Neuronal stem cell (in vitro differentiated cells): ENCODE data around the gene PFDN1.

Source experiments
- DNase-seq: peaks from one replicate; pipeline ENCODE4 v3.0.0-alpha.2; 2013; ENCODE audit warnings: low spot score
- H2AFZ ChIP-seq: one replicate; pipeline ENCODE4 v1.6.1; 2013; ENCODE audit warnings: mild to moderate bottlenecking, low read length, inconsistent platforms
- H2AK5ac ChIP-seq: 2 replicates; pipeline ENCODE4 v1.6.1; 2013; ENCODE audit warnings: low read depth, mild to moderate bottlenecking, inconsistent platforms, low read length, moderate library complexity, mixed read lengths
- H2BK120ac ChIP-seq: 2 replicates; pipeline ENCODE4 v1.6.1; 2013; ENCODE audit warnings: low read depth, mild to moderate bottlenecking, inconsistent platforms, low read length, moderate library complexity, mixed read lengths
- H2BK12ac ChIP-seq: one replicate; pipeline ENCODE4 v1.6.1; 2013; ENCODE audit warnings: low read length, inconsistent platforms
- H2BK15ac ChIP-seq: 2 replicates; pipeline ENCODE4 v1.6.1; 2013; ENCODE audit warnings: mild to moderate bottlenecking, low read length, inconsistent platforms, mixed read lengths
- H2BK5ac ChIP-seq: one replicate; pipeline ENCODE4 v1.6.1; 2013; ENCODE audit warnings: inconsistent platforms, mild to moderate bottlenecking, low read length, moderate library complexity
- H3K14ac ChIP-seq: one replicate; pipeline ENCODE4 v1.6.1; 2013; ENCODE audit warnings: low read length, inconsistent platforms
- H3K18ac ChIP-seq: 2 replicates; pipeline ENCODE4 v1.6.1; 2013; ENCODE audit warnings: low read length, inconsistent platforms
- H3K23ac ChIP-seq: 2 replicates; pipeline ENCODE4 v1.6.1; 2013; ENCODE audit warnings: low read depth, mild to moderate bottlenecking, mixed read lengths, low read length, inconsistent platforms; ENCODE audit not compliant: poor library complexity
- H3K27ac ChIP-seq: replicated peaks from 3 replicates; pipeline ENCODE4 v1.5.1; 2013; ENCODE audit warnings: low read length, inconsistent platforms
- H3K27me3 ChIP-seq, 3 experiments: 2 replicates each; pipeline ENCODE4 v1.6.1; 2013; ENCODE audit warnings: low read length in 3 of 3, mild to moderate bottlenecking in 2 of 3, inconsistent platforms in 1 of 3, low read depth in 1 of 3, mixed read lengths in 1 of 3, moderate library complexity in 1 of 3; ENCODE audit not compliant: control insufficient read depth in 3 of 3, insufficient read depth in 3 of 3
- H3K36me3 ChIP-seq, 2 donors: replicated peaks in 1 of 2; 2 replicates each; pipeline ENCODE4 v1.6.1; 2013; ENCODE audit warnings: low read length in 2 of 2; ENCODE audit not compliant: control insufficient read depth in 2 of 2, insufficient read depth in 2 of 2
- H3K4ac ChIP-seq: 2 replicates; pipeline ENCODE4 v1.6.1; 2013; ENCODE audit warnings: inconsistent platforms, mild to moderate bottlenecking, low read length, moderate library complexity
- H3K4me1 ChIP-seq, 2 donors: 1 replicate in 1 of 2; 2 replicates in 1 of 2; pipeline ENCODE4 v1.6.1; 2013; ENCODE audit warnings: low read length in 2 of 2, low read depth in 1 of 2; ENCODE audit not compliant: control insufficient read depth in 2 of 2, insufficient read depth in 1 of 2
- H3K4me2 ChIP-seq: one replicate; pipeline ENCODE4 v1.6.1; 2013; ENCODE audit warnings: mild to moderate bottlenecking, low read length, inconsistent platforms; ENCODE audit not compliant: insufficient read depth, poor library complexity, severe bottlenecking
- H3K4me3 ChIP-seq, 2 donors: 2 replicates each; pipeline ENCODE4 v1.5.1; 2013; ENCODE audit warnings: low read length in 2 of 2, mild to moderate bottlenecking in 2 of 2, inconsistent platforms in 1 of 2, moderate library complexity in 1 of 2
- H3K79me1 ChIP-seq: one replicate; pipeline ENCODE4 v1.6.1; 2013; ENCODE audit warnings: low read depth, mild to moderate bottlenecking, inconsistent platforms, low read length, moderate library complexity
- H3K9ac ChIP-seq: one replicate; pipeline ENCODE4 v1.6.1; 2013; ENCODE audit warnings: mild to moderate bottlenecking, low read depth, low read length, inconsistent platforms; ENCODE audit not compliant: poor library complexity
- H3K9me3 ChIP-seq, 2 donors: replicated peaks in 1 of 2; 2 replicates each; pipeline versions ENCODE3 to v1.6.1; 2013; ENCODE audit warnings: low read length in 2 of 2, mild to moderate bottlenecking in 2 of 2, inconsistent platforms in 1 of 2, low read depth in 1 of 2, mixed read lengths in 1 of 2, moderate library complexity in 1 of 2; ENCODE audit not compliant: control insufficient read depth in 2 of 2, insufficient read depth in 1 of 2
- H4K8ac ChIP-seq: one replicate; pipeline ENCODE4 v1.6.1; 2013; ENCODE audit warnings: low read depth, mild to moderate bottlenecking, inconsistent platforms, low read length, moderate library complexity
- H4K91ac ChIP-seq: one replicate; pipeline ENCODE4 v1.6.1; 2013; ENCODE audit warnings: low read length, low read depth, mild to moderate bottlenecking, inconsistent platforms; ENCODE audit not compliant: poor library complexity
- WGBS, 2 donors: extraction: QIAGEN DNeasy Blood & Tissue Kit; methylation state at CpG; one replicate each; pipeline ENCODE4 v1.1.7; 2013; ENCODE audit warnings: missing lambda C conversion rate in 2 of 2, mixed read lengths in 1 of 2; ENCODE audit not compliant: insufficient read length in 2 of 2, insufficient replicate concordance in 1 of 2; ENCODE audit errors: extremely low coverage in 2 of 2; 5-methylcytosine and 5-hydroxymethylcytosine counted together

PFDN1 gene

DNA sequence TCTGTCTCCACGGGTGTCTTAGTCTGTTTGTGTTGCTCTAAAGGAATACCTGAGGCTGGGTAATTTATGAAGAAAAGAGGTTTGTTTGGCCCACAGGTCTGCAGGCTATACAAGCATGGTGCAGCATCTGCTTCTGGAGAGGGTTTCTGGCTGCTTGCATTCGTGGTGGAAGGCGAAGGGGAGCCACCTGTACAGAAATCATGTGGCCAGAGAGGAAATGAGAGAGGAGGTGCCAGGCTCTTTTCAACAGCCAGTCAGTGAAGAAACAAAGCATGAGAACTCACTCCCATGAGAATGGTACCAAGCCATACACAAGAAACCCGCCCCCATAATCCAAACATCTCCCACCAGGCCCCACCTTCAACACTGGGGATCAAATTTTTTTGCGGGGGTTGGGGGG, 53.4 kb downstream of the PFDN1 start:
- no peak overlapping the region for H3K4me3 ChIP-seq
- no peaks in the 10 kb centered on the region for H3K27me3 ChIP-seq
- no peak overlapping the region for H3K14ac ChIP-seq
- H2AK5ac ChIP-seq: no peak overlapping the region
- H4K8ac ChIP-seq: no peak overlapping the region
- no peak overlapping the region for H3K18ac ChIP-seq
- H3K4ac ChIP-seq: no peak overlapping the region
- H2BK15ac ChIP-seq: no peak overlapping the region
- H2AFZ ChIP-seq: no peak overlapping the region
- H3K4me1 ChIP-seq: peaks cover 1 to 10% of the 10 kb centered on the region in 2 donors
- WGBS, 2 donors: no CpG with 5 or more reads among the region's 5 CpGs
- DNase-seq: no peak
- H3K79me1 ChIP-seq: peaks cover 1% of the 10 kb centered on the region
- no peak overlapping the region for H2BK120ac ChIP-seq
- H4K91ac ChIP-seq: no peak overlapping the region
- no peak overlapping the region for H3K23ac ChIP-seq
- H3K27ac ChIP-seq: no peak overlapping the region
- no peak overlapping the region for H3K9ac ChIP-seq
- no peak overlapping the region for H2BK5ac ChIP-seq
- H2BK12ac ChIP-seq: no peak overlapping the region
- H3K4me2 ChIP-seq: no peak overlapping the region
- H3K9me3 ChIP-seq: no peaks in the 10 kb centered on the region
- peaks cover 11 to 43% of the 10 kb centered on the region in 2 donors for H3K36me3 ChIP-seq

DNA sequence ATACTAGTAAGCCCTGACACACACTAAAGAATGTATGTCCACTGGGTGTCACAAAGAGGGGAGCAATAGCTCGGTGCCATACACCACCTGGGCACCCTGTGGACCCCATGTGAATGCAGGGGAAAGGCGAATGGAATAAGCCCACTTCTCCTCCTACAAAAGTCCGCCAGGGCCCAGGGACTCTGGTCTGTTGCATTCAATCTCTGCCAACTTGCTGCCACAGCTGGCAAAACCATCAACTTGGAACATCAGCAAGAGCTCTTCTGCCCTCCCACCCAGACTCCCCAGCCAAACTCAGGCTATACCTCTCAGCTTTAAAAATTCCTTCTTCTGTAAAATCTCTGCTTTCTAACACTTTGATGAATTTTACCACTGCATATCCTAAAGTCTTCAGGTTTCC, 54.5 kb downstream of the PFDN1 start:
- peaks cover 12 to 42% of the 10 kb centered on the region in 2 donors for H3K36me3 ChIP-seq
- H3K4me2 ChIP-seq: no peak overlapping the region
- no peak overlapping the region for H3K14ac ChIP-seq
- no peak overlapping the region for H3K23ac ChIP-seq
- H2AFZ ChIP-seq: no peak overlapping the region
- H3K27ac ChIP-seq: no peak overlapping the region
- no peak overlapping the region for H3K4ac ChIP-seq
- H3K4me3 ChIP-seq: no peak overlapping the region
- no peak overlapping the region for H2BK5ac ChIP-seq
- H2BK12ac ChIP-seq: no peak overlapping the region
- no peak overlapping the region for H2BK120ac ChIP-seq
- no peak overlapping the region for H2AK5ac ChIP-seq
- peaks cover 1% of the 10 kb centered on the region for H3K79me1 ChIP-seq
- H2BK15ac ChIP-seq: no peak overlapping the region
- no peak overlapping the region for H3K9ac ChIP-seq
- no CpG with 5 or more reads among the region's 3 CpGs for WGBS, 2 donors
- no peak overlapping the region for H4K91ac ChIP-seq
- no peak overlapping the region for H3K18ac ChIP-seq
- no peaks in the 10 kb centered on the region for H3K27me3 ChIP-seq
- DNase-seq: no peak
- no peaks in the 10 kb centered on the region for H3K9me3 ChIP-seq
- H4K8ac ChIP-seq: no peak overlapping the region
- H3K4me1 ChIP-seq: peaks cover 1 to 10% of the 10 kb centered on the region in 2 donors

DNA sequence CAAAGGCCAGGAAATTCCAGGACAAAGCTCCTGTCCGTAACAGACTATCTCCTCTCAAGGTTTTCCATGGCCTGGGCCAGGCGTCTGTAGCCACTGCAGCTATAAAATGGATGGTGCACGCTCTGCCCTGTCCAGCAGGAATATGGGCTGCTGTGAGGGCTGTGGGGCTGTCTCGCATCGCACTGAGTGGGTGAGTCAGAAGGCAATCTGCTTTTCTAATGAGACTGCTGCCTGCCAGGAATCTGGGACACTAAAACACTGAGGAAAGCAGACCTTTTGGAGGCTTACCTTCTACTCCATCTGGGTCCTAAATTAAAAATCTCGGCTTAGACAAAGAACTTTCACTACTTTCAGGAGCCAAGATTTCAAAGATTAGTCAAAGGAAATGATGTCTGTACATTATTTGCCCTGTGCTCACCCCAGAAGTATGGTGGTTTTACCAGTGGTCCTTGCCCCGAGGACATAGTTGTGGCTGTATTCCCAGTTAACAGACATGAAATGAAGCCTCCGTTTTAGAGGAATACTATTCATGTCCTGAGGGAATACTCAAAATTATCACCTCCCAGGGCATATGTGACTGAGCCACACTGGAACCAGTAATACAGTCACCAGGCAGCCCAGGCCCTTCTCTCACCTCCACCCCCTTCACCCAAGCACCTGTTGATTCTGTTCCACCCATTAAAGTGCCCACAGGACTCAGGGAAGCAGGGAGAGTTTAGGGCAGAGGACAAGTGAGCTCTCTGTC, 56.4 kb downstream of the PFDN1 start:
- Histone ChIP-seq H2BK120ac (no peak overlapping the region), H3K27ac (no peak overlapping the region), H2AFZ (no peak overlapping the region), H3K23ac (no peak overlapping the region), H2BK5ac (no peak overlapping the region), H3K4me2 (no peak overlapping the region), H3K4ac (no peak overlapping the region), H3K9ac (no peak overlapping the region), H3K4me3 (no peak overlapping the region), H3K9me3 (no peaks in the 10 kb centered on the region), H3K79me1 (peaks cover 1% of the 10 kb centered on the region), H4K91ac (no peak overlapping the region), H3K27me3 (no peaks in the 10 kb centered on the region), H2BK15ac (no peak overlapping the region), H2BK12ac (no peak overlapping the region), H3K18ac (no peak overlapping the region), H2AK5ac (no peak overlapping the region), H3K4me1 (peaks cover 6 to 15% of the 10 kb centered on the region in 2 donors), H4K8ac (no peak overlapping the region), H3K14ac (no peak overlapping the region), H3K36me3 (peaks cover 12 to 46% of the 10 kb centered on the region in 2 donors)
- no peak for DNase-seq
- WGBS, 2 donors: no CpG with 5 or more reads among the region's 8 CpGs

DNA sequence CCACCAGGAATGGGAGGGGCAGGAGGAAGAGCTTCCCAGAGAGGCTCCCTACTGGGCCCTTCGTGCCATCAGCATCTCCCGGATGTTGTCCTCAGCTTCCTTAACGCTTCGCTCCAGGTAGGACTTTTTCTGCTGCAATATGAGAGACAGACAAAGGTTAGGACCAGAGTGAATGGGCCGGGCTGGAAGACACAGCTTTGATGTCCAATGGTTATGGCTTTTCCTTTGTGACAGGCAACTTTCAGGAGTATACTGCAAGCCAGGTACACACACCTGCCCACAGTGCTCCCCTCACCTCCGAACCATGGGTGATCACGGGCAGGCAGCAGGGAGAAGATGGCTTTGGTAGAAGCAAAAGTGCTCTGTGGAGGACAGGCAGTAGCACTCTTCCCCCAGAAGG, 57.0 kb downstream of the PFDN1 start:
- H3K27me3 ChIP-seq: no peaks in the 10 kb centered on the region
- DNase-seq: no peak
- no peak overlapping the region for H3K18ac ChIP-seq
- no peak overlapping the region for H3K4me3 ChIP-seq
- H3K14ac ChIP-seq: no peak overlapping the region
- H2AFZ ChIP-seq: no peak overlapping the region
- peaks cover 10 to 21% of the 10 kb centered on the region in 2 donors for H3K4me1 ChIP-seq
- no peak overlapping the region for H2BK12ac ChIP-seq
- H2BK5ac ChIP-seq: no peak overlapping the region
- H3K23ac ChIP-seq: no peak overlapping the region
- no CpG with 5 or more reads among the region's 7 CpGs for WGBS, 2 donors
- H4K8ac ChIP-seq: no peak overlapping the region
- no peak overlapping the region for H2BK15ac ChIP-seq
- no peak overlapping the region for H3K4ac ChIP-seq
- no peak overlapping the region for H4K91ac ChIP-seq
- no peak overlapping the region for H3K27ac ChIP-seq
- no peak overlapping the region for H2BK120ac ChIP-seq
- peaks cover 1% of the 10 kb centered on the region for H3K79me1 ChIP-seq
- H3K36me3 ChIP-seq: peaks cover 10 to 41% of the 10 kb centered on the region in 2 donors
- H3K4me2 ChIP-seq: no peak overlapping the region
- H2AK5ac ChIP-seq: no peak overlapping the region
- no peak overlapping the region for H3K9ac ChIP-seq
- no peaks in the 10 kb centered on the region for H3K9me3 ChIP-seq
